Measurements from ENCODE around the gene TRH.
A peak's percentile ranks its signal among the peaks of the same experiment; 100 is the strongest.
"Not testable (repeated sequence)": the region's sequence is repeated elsewhere in the genome, so short reads cannot be mapped to it uniquely, and the experiment has no call there.

The TRH gene

DNA sequence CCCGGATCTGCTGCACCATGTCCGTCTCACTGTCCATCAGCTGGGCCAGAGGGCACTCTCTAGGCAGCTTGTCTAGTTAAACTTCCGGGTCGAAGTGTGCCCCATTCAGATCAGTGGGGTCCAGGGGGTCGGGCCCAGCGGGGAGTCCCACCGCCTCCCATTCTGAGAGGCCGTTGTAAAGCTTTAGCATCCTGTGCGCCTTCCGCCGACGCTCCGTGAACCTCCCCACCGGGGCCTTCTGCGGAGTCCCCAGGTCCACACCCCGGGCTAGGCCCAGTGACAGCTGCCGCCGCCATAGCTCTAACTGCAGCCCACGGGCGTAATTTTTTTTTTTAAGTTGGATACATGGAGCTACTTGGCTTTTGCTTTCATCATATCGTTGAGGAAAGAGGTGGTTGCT, 38.7 kb downstream of the TRH start:
- DNase-seq = not testable (repeated sequence)

DNA sequence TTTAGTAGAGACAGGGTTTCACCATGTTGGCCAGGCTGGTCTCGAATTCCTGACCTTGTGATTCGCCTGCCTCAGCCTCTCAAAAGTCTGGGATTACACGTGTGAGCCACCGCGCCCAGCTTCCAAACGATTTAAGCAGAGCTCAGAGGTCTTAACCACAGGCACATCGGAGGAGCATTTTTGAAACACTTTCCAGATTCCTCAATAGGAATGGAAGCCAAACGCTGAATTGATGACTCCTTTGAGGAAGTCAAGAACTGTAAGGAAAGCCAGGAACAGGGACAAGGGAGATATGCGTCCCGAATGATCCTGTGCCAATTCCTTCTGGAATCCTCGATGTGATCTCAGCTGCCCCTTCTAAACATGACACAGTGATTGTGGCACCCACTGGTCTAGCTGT, 40.0 kb downstream of the TRH start:
- DNase-seq = no peak

GRCh38 chr3:130017661-130018060, 43.1 kb downstream of the TRH start:
- DNase-seq = not testable (repeated sequence)

DNA sequence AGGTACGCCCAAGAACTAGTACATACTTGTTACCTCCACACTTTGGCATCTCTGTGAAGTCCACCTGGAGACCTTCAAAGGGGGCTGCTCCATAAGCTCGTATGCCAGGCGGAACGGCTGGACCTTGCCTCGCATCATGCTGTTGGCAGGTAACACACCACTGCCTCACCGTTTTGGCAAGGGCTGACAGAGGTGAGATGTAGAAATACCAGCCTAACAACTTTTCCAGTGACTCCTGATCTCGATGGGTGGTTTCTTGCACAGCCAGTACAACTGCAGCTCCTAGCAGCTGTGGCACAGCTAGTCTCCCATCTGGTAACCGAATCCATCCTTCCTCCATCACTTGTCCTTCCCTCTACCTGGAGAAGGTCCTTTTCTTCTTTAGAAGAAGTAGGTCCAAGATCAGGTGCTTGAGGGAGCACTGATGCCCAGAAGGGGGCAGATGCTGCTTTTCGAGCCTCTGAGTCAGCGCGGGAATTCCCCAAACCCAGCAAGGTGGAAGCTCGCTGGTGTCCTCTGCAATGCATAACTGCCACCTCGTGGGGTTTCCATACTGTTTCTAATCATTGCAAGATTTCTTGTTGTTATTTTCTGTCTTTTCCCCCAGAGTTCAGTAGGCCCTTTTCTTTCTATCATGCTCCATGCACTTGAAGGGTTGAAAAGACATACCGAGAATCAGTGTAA, 51.8 kb downstream of the TRH start:
- peak; percentile 8 for DNase-seq

GRCh38 chr3:130027437-130027836, 52.9 kb downstream of the TRH start:
- not testable (repeated sequence) for DNase-seq

Measured in stimulated activated CD4-positive, alpha-beta T cell treated with anti-CD3 and anti-CD28 coated beads, Interleukin-12 subunit alpha, Interleukin-12 subunit beta, amount 100 ng/mL, for 4 hours (primary cell).